Ovary (tissue), 9 donors: Measurements from ENCODE around the gene SLC2A5. TPM values are rescaled to one million over a fixed set of nuclear protein-coding genes. Genes with fewer than 3 reads are reported as not detected.

ENCODE experiments used
- DNase-seq, 5 donors: peaks; one replicate each; pipeline ENCODE4 v3.0.0-alpha.2; 2019 to 2020
- H3K27ac ChIP-seq, 2 donors: fragments of 200-600 bp; one replicate each; pipeline versions ENCODE4 v1.5.1 to v1.8.0; 2019 to 2022
- H3K27me3 ChIP-seq: fragments of 200-600 bp; one replicate; pipeline ENCODE4 v1.8.0; 2022
- H3K36me3 ChIP-seq: fragments of 200-600 bp; sonication (generic); one replicate; pipeline ENCODE4 v1.5.1; 2019
- H3K4me1 ChIP-seq: one replicate; pipeline ENCODE4 v1.8.1; 2013; ENCODE audit warnings: mild to moderate bottlenecking, moderate library complexity; ENCODE audit not compliant: insufficient read depth
- H3K4me3 ChIP-seq: fragments of 200-600 bp; sonication (generic); one replicate; pipeline ENCODE4 v1.5.1; 2017
- H3K9me3 ChIP-seq, 2 donors: fragments of 200-600 bp in 1 of 2; sonication (generic) in 1 of 2; one replicate each; pipeline versions ENCODE4 v1.5.1 to v1.8.1; 2013 to 2019; ENCODE audit warnings: mild to moderate bottlenecking in 1 of 2, moderate library complexity in 1 of 2
- EP300 ChIP-seq: sonication (generic); formaldehyde crosslinking; IDR thresholded peaks from one replicate; pipeline ENCODE4 v1.6.1; 2017; ENCODE audit warnings: antibody characterized with exemption
- POLR2A ChIP-seq: fragments of 450-650 bp; IDR thresholded peaks from one replicate; pipeline ENCODE4 v1.6.1; 2017; ENCODE audit warnings: antibody characterized with exemption, mild to moderate bottlenecking, moderate library complexity
- WGBS, 3 donors: extraction: QIAGEN DNeasy Blood & Tissue Kit in 1 of 3; methylation state at CpG; one replicate each; pipeline versions ENCODE4 v1.1.5 to v1.1.7; 2013 to 2017; 5-methylcytosine and 5-hydroxymethylcytosine counted together
- intact Hi-C, 4 donors: fragments of 100-400 bp; cut with DNase I; formaldehyde crosslinking; loops; one replicate each; pipeline versions ENCODE4 v1.11.0 to v1.15.1; 2022 to 2023
- polyA plus RNA-seq, 2 donors: library from polyadenylated mRNA; stranded (reverse); fragments of 200-250 nt in 1 of 2; fragments of 350-450 nt in 1 of 2; fragmentation: Illumina TruSeq in 1 of 2; extraction: RNeasy Lipid Tissue Mini Kit (QIAGEN cat#74804) in 1 of 2; gene quantifications; one replicate each; pipeline ENCODE4 v1.2.3, GENCODE V29; 2013 to 2014
- total RNA-seq, 7 donors: library from RNA; depleted of rRNA in 2 of 7; stranded (reverse); fragments of >200 nt in 2 of 7; fragmentation: NEBNext Ultra II Directional in 3 of 7; extraction: Animal tissue kit (Norgen Biotek cat#: 25700) in 3 of 7; gene quantifications; one replicate each; pipeline versions ENCODE4 v1.1.0 to v1.2.4, GENCODE V29; 2016 to 2023
- TF ChIP-seq, protein P1 (sequence below), 3 donors: fragments of 450-650 bp in 2 of 3; fragments of 200-600 bp in 1 of 3; IDR thresholded peaks; one replicate each; pipeline versions ENCODE4 v1.5.1 to v1.8.0; 2016 to 2022; ENCODE audit warnings: antibody characterized with exemption in 3 of 3, mild to moderate bottlenecking in 1 of 3
- donor health status: DM: no; HTN: no; CAD: no; lungs with moderate emphysema.
- donor health status: DM: no; HTN: no; CAD: no.
- donor health status: Bipolar disorder and iron deficiency.
- donor health status: DM: yes; HTN: yes; CAD: no.
- donor health status: DM: no; HTN: no; CAD: no.
- donor health status: DM: yes; HTN: yes; CAD: no.

SLC2A5 gene
- total and polyA plus RNA-seq, 9 donors: 0.64 to 19.4 (median 5.6) TPM

DNA sequence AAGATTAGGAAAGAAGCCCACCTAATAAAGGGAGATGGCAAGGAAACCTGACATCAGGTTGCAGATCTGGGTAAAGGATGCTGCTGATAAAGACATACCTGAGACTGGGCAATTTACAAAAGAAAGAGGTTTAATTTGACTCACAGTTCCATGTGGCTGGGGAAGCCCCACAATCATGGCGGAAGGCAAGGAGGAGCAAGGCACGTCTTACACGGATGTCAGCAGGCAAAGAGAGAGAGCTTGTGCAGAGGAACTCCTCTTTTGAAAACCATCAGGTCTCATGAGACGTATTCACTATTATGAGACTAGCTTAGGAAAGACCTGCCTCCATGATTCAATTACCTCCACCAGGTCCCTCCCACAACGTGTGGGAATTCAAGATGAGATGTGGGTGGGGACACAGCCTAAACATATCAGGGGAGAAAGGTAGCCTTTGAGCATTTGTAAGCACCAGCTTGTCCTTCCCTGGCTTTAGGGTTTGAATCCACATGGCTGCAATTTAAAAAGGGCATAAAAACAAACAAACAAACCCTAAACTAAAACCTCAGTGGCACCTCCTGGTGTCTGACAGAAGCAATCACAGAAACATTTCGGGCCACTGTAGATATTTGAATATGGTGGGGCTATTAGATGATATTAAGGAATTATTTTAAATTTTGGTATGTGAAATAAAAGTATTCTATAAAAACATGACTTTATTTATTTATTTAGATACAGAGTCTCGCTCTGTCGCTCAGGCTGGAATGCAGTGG, 76.3 kb downstream of the SLC2A5 start:
- intact Hi-C loops: no loop called here
- H3K27me3 ChIP-seq: no peaks in the 10 kb centered on the region
- 92 to 94% (median 92%) methylated on average over 8 of the region's 8 CpGs for WGBS, 3 donors
- H3K4me3 ChIP-seq: no peak overlapping the region
- H3K4me1 ChIP-seq: no peaks in the 10 kb centered on the region
- no peak for TF ChIP-seq POLR2A
- TF ChIP-seq, protein P1, sequence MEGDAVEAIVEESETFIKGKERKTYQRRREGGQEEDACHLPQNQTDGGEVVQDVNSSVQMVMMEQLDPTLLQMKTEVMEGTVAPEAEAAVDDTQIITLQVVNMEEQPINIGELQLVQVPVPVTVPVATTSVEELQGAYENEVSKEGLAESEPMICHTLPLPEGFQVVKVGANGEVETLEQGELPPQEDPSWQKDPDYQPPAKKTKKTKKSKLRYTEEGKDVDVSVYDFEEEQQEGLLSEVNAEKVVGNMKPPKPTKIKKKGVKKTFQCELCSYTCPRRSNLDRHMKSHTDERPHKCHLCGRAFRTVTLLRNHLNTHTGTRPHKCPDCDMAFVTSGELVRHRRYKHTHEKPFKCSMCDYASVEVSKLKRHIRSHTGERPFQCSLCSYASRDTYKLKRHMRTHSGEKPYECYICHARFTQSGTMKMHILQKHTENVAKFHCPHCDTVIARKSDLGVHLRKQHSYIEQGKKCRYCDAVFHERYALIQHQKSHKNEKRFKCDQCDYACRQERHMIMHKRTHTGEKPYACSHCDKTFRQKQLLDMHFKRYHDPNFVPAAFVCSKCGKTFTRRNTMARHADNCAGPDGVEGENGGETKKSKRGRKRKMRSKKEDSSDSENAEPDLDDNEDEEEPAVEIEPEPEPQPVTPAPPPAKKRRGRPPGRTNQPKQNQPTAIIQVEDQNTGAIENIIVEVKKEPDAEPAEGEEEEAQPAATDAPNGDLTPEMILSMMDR (IDR thresholded peaks at IDR 0.05): no peak
- TF ChIP-seq EP300: no peak
- H3K36me3 ChIP-seq: no peaks in the 10 kb centered on the region
- DNase-seq: no peak
- H3K9me3 ChIP-seq: no peaks in the 10 kb centered on the region
- no peak overlapping the region for H3K27ac ChIP-seq

DNA sequence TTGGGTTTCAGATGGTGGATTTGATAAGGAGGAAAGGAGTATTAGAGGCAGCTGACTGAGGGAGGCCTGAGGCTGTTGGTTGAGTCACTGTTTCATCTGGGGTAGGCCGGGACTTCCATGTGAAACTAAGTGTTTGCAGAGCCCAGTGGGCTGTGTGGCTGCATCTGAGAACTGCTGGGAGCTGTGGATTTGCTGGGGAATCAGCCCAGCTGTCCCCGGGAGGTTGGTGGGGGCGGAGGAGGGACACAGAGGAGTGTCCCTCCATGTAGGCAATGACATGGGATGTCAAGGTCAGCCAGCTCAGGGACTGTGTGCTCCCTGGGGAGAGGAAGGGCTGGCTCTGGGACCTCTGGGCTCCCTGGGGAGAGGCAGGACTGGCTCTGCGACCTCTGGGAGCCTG, 79.6 kb downstream of the SLC2A5 start:
- H3K27me3 ChIP-seq: no peaks in the 10 kb centered on the region
- no peak overlapping the region for H3K4me3 ChIP-seq
- 74 to 87% (median 81%) methylated on average over 4 of the region's 4 CpGs for WGBS, 3 donors
- no peaks in the 10 kb centered on the region for H3K9me3 ChIP-seq
- H3K27ac ChIP-seq: no peak overlapping the region
- TF ChIP-seq, protein P1 (IDR thresholded peaks at IDR 0.05): no peak
- TF ChIP-seq POLR2A (no peak), EP300 (no peak)
- H3K36me3 ChIP-seq: no peaks in the 10 kb centered on the region
- DNase-seq: no peak
- intact Hi-C loops: loop anchor here (2.0 to 10.0 kb wide), 5 partner anchors 65 to 131 kb away; no protein-coding TSS in a partner anchor
- peaks cover 4% of the 10 kb centered on the region for H3K4me1 ChIP-seq

DNA sequence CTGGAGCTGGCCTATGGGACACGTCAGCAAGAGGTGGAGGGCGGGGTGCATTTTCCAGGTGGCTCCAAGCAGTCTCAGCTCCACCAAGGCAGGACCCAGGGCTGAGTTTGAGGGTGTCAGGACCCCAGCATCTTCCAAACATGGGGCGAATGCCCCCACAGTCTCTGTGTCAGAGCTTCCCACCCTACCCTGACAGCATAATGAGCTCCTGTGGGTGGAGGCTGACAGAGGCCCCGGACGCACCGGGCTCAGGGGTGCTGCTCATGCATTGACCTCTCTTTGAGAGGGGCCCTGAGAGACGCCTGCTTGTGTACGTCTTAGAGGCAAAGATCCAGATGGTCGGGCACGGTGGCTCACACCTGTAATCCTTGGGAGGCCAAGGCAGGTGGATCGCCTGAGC, 80.4 kb downstream of the SLC2A5 start:
- Histone ChIP-seq H3K27me3 (no peaks in the 10 kb centered on the region), H3K4me1 (peaks cover 4% of the 10 kb centered on the region), H3K9me3 (no peaks in the 10 kb centered on the region), H3K4me3 (no peak overlapping the region), H3K36me3 (no peaks in the 10 kb centered on the region), H3K27ac (no peak overlapping the region)
- TF ChIP-seq EP300 (no peak), POLR2A (no peak)
- TF ChIP-seq, protein P1 (IDR thresholded peaks at IDR 0.05): no peak
- DNase-seq: no peak
- intact Hi-C loops: loop anchor here (2.0 to 10.0 kb wide), 5 partner anchors 64 to 130 kb away; no protein-coding TSS in a partner anchor
- WGBS, 3 donors: 94 to 96% (median 94%) methylated on average over 11 of the region's 11 CpGs

DNA sequence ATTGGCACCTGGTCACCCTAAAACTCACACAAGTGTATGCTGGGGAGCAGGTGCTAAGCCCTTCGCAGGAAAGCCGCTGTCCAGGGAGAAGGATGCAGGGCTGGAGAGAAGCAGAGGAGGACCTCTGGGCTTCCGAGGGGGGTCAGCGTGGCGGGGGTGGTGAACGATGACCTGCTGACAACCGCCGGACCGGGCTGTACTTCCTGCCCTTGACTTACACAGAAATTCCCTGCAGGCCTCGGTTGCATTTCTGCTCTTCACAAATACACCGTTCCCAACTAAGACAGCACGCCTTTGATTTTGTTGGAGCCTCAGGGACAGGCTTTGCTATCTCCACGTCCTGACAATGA, 80.8 kb downstream of the SLC2A5 start:
- no peak for DNase-seq
- Histone ChIP-seq H3K4me3 (no peak overlapping the region), H3K36me3 (no peaks in the 10 kb centered on the region), H3K27ac (no peak overlapping the region), H3K9me3 (no peaks in the 10 kb centered on the region), H3K27me3 (no peaks in the 10 kb centered on the region), H3K4me1 (peaks cover 4% of the 10 kb centered on the region)
- intact Hi-C loops: loop anchor here (2.0 to 10.0 kb wide), 5 partner anchors 64 to 130 kb away; no protein-coding TSS in a partner anchor
- WGBS, 3 donors: 69 to 77% (median 77%) methylated on average over 13 of the region's 13 CpGs
- TF ChIP-seq, protein P1 (IDR thresholded peaks at IDR 0.05): no peak
- TF ChIP-seq POLR2A: no peak
- no peak for TF ChIP-seq EP300
